NCI-H2029 treated with DMSO at 0.1 percent for 48 hours (cell line): ENCODE results near the gene ACSM2B.
"Not testable (repeated sequence)": the region's sequence is repeated elsewhere in the genome, so short reads cannot be mapped to it uniquely, and the experiment has no call there.

Experiments
- DNase-seq: peaks from one replicate; lab custom pipeline; 2025; lab: John Stamatoyannopoulos, UW

ACSM2B gene, protein sequence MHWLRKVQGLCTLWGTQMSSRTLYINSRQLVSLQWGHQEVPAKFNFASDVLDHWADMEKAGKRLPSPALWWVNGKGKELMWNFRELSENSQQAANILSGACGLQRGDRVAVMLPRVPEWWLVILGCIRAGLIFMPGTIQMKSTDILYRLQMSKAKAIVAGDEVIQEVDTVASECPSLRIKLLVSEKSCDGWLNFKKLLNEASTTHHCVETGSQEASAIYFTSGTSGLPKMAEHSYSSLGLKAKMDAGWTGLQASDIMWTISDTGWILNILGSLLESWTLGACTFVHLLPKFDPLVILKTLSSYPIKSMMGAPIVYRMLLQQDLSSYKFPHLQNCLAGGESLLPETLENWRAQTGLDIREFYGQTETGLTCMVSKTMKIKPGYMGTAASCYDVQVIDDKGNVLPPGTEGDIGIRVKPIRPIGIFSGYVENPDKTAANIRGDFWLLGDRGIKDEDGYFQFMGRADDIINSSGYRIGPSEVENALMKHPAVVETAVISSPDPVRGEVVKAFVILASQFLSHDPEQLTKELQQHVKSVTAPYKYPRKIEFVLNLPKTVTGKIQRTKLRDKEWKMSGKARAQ

DNA sequence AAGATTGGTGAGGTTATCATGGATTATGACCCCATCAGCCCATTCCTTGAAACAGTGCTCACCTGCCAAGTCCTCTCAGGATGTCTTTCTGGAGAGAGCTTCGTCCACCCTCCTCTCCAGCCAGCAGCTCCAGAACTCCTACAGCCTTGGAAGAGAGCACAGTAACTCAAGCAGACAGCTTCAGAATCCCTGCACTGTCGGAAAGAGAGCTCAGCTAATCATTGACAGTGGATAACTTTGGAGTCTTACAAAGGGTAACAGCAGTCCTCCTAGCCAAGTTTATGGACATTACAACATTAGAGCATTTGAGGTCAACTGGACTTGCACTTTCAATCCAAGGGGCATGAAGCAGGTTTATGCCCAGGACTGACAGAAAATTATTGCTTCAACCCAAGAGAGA, at the start of gene ACSM2B:
Gene ACSM2B, minus strand, starts transcription at position 223 of the 400 bp plus-strand sequence. CDS start 11,522 bp downstream, outside the sequence.
- DNase-seq: not testable (repeated sequence)

DNA sequence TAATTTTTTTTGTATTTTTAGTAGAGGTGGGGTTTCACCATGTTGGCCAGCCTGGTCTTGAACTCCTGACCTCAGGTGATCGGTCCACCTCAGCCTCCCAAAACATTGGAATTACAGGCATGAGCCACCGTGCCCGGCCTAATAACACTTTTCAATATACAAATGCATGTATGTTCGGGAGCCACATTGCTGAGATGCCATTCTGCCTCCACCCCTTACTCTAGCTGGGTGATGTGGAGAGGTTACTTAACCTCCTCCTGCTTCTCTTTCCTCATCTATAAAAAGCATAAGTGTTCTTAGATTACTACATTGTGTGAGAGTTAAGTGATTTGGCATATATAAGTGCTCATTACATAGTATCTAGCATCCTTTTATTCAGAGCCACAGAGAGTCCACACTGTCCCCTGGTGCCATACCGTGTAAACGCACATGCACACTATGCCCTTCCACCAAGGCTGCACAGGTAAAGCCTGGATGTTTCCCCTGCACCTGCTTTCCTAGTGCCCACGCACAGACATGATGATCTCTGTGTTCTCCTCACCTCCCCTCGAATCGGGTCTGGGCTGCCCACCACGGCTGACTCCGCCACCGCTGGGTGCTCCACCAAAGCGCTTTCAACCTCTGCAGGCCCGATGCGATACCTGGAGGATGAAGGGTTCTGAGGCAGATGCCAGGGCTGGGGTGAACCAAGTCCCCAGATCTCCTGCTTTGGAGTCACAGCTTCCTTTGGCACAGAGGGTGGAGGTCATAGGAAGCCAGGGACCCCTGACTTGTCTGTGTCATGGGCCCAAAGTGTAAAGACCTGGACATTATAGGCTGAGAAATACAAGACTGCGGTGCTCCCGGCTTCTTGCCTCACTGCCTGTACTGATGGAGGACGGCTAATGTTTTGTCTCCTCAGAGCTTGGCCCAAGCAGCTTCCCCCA, 49.0 kb upstream of the ACSM2B start:
- peak; percentile 45 for DNase-seq

DNA sequence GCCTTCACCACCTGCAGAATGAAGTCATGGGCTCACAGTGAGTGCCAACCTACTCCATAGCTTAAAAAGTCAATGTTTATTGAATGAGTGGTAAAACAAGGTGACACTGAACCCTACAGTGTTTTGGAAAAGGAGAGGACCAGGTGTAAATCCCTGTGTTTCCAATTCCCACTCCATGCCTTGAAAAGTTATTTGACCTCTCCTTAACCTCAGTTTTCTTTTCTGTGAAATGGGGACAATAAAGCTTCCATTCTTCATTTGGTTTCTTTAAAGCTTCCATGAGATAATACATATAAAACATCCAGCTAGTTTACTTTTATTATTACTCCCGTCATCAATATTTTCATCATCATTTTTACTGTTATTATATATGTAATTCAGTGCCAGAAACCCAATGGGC, 48.0 kb upstream of the ACSM2B start:
- no peak for DNase-seq

DNA sequence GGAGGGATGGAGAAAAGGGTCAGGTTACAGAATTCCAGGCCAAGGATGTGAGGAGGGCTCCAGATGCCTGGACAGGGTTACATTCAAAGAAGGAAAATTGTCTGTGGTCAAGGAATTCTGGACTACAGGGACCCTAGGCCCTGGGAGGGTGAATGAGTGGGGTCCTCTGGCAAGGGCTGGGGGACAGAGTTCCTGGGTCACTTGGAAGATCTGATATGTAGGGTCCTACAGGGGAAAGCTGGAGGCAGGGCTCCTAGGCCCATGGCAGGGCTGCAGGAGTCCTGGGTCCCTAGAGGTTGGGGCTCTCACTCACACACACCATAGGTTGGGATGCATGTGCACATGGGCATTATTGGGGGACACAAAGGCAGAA, 46.3 kb upstream of the ACSM2B start:
- no peak for DNase-seq

DNA sequence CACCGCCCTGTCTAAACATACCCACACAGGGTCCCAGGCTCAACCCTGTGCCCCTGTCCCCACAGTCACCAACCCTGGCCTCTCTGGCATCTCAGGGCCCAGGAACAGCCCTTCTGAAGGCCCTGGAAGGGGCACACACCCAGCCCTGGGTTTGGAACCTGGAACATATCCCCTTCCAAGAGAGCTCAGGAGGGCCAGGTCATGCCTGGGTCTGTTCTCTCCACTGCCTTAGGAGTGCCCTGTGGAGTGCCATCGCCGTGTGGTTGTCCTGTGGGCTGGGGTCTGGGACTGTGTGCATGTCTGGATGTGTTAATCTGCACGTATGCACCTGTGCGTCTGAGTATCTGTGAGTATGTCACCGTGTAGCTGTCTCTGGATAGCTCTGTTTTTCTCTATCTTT, 45.2 kb upstream of the ACSM2B start:
- no peak for DNase-seq

DNA sequence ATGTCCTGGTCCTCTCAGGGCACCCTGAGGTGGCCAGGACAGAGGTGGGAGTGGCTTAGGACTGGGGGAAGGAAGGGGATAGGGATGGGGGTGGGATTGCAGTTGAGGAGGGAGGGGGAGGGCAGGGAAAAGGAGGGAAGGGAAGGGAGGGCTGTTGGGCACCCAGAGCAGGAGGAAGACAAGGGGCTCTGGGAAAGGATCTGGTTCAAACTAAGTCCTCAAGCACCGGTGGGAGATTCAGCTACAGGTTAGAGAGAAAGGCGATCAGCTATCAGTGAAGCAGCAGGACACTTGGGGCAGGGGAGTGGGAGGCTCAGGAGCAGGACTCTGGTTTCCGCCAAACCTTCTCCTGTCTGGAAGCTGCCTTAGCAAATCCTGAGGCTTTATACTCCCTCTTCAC, 44.6 kb upstream of the ACSM2B start:
- DNase-seq: no peak

DNA sequence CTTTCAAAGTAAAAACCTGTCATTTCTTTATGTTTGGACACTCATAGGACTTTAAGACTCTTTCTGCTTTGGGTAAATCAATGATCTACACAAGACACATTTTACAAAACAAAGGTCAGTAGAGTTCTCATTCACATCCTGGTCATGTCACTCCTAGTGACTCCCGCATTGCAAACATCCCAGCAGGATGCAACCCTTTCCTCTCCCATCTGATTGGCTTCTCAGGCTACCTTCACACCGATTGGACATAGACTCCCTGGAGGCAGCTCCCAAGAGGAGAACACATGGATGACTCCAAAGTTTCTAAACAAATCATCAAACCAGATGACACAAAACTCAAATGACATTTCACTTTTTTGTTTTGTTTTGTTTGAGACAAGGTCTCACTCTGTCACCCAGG, 43.8 kb upstream of the ACSM2B start:
- no peak for DNase-seq

DNA sequence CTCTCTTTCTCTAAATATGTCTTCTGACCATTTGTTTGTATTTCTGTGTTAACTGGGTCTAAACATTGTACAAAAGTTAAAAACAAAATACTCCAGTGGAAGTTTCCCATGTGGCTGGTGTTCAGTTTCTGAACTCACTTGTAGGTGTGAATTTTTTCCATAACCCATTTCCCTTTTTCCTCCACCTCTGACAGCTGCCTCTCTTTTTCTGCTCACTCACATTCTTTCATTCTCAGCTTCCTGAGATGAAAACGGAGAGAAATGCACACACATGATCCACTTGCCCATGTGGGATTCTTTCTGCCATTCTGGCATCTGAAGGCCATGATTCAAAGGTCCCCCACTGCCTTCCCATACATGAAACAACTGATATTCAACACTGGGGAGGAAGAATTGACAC, 41.1 kb upstream of the ACSM2B start:
- DNase-seq: no peak

DNA sequence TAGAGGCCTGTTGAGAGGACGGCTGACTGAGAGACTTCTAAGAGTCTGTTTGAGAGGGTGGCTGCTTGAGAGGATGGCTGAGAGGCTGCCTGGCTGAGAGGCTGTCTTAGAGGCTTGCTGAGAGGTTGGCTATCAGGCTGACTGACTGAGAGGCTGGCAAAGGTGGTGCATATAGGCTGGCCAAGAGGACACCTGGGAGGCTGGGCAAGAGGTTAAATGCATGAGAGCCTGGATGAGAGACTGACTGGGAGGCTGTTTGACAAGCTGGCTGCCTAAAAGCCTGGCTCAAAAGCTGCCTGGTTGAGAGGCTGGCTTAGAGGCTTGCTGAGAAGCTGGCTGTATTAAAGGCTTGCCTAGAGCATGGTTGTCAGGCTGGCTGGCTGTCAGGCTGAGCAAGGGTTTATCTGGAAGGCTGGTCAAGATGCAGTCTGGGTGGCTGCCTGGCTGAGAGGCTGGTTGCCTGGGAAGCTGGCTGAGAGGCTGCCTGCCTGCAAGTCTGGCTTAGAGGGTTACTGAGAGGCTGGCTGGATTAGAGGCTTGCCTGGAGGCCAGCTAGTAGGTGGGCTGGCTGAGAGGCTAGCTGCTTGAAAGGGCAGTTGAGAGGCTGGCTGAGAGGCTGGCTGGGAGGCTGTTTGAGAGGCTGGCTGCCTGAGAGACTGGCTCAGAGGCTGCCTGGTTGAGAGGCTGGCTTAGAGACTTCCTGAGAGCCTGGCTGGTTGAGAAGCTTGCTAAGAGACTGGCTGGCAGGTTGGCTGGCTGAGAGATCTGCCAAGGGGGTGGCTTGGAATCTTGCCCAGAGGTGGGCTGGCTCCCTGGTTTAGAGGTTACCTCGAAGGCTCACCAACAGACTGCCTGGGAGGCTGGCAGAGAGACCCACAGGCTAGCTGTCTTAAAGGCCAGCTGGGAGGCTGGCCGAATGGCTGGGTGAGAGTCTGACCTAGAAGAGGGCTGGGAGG, 38.3 kb upstream of the ACSM2B start:
- peak; percentile 68 for DNase-seq

DNA sequence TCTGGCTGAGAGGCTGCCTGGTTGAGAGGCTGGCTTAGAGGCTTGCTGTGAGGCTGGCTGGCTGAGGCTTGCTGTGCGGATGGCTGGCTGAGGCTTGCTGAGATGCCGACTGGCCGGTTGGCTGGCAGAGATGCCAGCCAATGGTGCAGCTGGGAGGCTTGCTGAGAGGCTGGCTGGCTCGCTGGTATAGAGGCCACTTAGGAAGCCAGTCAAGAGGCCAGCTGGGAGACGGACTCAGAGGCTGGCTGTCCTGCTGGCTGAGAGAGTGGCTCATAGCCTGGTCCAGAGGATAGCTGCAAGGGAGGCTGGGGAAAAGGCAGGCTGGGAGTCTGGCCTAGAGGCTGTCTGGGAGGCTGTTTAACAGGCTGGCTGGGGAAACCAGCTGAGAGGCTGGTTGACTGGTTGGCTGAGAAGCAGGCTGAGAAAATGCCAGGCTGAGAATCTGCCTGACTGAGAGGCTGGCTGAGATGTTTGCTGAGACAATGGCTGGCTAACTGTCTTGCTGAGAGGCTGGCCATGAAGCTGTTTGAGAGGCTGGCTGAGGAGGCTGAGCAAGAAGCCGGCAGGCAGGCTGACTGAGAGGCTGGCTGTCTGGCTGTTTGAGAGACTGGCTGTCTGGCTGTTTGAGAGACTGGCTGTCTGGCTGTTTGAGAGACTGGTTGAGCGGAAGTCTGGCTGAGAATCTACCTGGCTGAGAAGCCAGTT, 37.5 kb upstream of the ACSM2B start:
- DNase-seq: no peak

DNA sequence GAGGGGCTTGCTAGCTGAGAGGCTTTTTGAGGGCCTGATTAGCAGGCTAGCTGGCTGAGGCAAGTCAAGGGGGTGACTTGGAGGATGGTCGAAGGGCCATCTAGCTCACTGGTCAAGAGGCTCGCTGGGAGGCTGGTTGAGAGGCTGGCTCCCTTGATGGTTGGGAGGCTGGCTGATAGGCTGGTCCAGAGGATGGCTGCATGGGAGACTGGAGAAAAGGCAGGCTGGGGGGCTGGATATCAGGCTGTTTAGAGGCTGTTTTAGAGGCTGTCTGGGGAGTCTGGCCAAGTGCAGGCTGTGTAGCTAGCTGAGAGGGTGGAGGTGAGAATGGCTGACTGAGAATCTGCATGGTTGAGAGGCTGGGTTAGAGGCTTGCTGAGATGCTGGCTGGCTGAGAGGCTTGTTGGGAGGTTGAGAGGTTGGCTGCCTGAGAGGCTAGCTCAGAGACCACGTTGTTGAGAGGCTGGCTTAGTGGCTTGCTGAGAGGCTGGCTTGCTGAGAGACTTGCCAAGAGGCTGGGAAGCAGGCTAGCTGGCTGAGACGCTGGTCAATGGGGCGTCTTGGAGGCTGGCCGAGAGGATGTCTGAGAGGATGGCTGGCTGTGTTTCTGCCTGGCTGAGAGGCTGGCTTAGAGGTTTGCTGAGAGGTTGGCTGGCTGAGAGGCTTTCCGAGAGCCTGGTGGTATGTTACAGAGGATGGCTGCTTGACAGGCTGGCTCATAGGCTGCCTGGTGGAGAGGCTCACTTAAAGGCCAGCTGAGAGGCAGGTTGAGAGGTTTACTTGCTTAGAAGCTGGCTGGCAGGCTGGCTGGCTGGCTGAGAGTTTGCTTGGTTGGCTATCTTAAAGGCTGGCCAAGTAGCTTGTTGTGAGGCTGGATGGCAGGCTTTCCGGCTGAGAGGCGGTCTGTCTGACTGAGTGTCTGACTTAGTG, 36.6 kb upstream of the ACSM2B start:
- DNase-seq: peak; percentile 99

DNA sequence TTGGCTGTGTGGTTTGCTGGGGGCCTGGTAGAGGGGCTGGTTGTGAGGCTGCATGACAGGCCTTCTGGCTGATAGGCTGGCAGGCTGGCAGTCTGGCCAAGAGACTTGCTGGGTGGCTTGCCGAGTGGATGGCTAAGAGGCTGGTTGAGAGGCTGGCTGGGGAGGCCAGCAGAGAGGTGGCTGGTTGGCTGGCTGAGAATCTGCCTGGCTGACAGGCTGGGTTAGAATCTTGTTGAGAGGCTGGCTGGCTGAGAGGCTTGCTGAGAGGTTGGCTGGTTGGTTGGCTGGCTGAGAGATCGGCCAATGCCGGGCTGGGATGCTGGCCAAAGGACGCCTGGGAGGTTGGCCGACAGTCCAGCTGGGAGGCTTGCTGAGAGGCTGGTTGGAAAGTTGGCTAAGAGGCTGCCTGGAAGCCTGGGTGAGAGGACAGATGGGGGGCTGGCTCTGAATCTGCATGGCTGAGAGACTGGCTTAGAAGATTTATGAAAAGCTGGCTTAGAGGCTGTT, 35.9 kb upstream of the ACSM2B start:
- peak; percentile 96 for DNase-seq

DNA sequence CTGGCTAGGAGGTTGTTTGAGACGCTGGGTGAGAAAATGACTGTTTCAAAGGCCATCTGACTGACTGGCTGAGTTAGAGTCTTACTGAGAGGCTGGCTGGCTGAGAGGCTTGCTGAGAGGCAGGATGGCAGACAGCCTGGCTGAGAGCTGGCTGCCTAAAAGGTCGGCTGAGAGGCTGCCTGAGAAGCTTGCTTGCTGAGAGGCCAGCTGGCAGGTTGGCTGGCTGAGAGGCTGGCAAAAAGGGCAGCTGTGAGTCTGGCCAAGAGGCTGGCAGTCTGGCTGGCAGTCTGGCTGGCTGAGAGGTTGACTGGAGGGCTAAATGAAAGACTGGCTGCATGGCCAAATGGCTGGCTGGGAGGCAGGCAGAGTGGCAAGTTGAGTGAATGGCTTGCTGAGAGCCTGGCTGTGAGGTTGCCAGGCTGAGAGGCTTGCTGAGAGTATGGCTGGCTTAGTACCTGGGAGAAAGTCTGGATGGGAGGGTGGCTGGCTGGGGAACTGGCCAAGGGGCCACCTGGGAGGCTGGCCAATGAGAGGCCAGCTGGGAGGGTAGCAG, 35.3 kb upstream of the ACSM2B start:
- DNase-seq: peak; percentile 94

DNA sequence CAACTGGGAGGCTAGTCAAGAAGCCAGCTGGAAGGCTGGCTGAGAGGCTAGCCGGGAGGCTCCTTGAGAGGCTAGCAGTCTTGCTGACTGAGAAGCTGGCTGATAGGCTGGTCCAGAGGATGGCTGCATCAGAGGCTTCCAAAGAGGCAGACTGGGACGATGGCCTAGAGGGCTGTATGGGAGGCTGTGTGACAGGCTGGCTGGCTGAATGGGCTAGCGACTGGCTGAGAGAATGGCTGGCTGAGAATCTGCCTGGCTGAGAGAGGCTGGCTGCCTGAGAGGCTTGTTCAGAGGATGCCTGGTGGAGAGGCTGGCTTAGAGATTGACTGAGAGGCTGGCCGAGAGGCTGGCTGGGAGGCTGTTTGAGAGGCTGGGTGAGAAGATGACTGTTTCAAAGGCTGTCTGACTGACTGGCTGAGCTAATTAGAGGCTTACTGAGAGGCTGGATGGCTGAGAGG, 34.8 kb upstream of the ACSM2B start:
- DNase-seq: no peak

DNA sequence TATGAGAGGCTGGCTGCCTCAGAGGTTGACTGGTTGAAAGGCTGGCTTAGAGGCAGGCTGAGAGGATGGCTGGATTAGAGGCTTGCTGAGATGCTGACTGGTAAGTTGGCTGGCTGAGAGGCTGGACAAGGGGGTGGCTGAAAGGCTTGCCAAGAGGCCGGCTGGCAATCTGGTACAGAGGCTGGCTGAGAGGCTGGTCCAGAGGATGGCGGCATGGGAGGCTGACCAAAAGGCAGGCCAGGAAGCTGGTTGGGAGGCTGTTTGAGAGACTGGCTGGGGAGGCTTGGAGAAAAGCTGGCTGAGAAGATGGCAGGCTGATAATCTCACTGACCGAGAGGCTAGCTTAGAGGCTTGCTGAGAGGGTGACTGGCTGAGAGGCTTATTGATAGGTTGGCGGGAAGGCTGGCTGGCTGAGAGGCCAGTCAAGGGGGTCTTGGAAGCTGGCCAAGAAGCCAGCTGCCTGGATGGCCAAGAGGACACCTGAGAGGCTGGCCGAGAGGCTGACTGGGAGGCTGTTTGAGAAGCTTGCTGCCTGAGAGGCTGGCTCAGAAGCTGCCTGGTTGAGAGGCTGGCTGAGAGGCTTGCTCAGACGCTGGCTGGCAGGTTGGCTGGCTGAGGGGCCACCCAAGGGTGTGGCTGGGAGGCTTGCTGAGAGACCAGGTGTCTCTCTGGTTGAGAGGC, 34.2 kb upstream of the ACSM2B start:
- DNase-seq: peak; percentile 92

DNA sequence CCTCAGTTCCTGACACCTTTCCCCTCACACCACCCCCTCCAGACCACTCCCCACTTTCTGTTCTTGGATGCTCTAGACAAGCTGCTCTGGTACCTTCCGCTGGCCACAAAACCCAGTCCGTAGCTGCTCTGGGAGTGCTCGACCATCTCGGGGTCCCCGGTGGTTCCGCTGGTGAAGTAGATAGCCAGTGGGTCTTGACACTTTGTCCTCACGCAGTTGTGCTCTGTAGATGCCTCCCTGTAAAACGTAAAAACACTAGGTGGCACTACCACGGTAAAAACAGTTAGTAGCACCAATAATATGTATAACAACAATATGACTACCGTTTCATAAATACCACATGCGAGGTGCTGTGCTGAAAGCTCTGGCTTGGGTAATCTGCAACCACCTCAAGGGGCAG, 26.0 kb upstream of the ACSM2B start:
- DNase-seq: not testable (repeated sequence)

DNA sequence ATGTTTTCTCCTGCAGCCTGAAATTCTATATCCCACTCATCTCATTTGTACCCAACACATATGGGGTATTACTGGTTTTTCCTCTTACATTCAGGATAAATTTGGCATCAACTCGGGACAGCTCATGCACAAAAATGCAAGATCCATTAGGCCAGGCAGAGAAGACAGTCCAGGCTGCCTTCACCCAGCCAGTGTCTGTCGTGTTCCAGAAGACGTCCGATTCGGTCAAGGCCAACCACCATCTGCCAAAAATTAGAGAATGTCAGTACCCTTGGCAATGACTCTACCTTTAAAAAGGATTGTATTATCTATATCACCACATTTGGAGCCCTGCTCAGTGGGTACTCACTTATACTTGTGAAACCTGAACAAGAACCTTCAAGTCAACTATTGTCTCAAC, 23.3 kb upstream of the ACSM2B start:
- not testable (repeated sequence) for DNase-seq

DNA sequence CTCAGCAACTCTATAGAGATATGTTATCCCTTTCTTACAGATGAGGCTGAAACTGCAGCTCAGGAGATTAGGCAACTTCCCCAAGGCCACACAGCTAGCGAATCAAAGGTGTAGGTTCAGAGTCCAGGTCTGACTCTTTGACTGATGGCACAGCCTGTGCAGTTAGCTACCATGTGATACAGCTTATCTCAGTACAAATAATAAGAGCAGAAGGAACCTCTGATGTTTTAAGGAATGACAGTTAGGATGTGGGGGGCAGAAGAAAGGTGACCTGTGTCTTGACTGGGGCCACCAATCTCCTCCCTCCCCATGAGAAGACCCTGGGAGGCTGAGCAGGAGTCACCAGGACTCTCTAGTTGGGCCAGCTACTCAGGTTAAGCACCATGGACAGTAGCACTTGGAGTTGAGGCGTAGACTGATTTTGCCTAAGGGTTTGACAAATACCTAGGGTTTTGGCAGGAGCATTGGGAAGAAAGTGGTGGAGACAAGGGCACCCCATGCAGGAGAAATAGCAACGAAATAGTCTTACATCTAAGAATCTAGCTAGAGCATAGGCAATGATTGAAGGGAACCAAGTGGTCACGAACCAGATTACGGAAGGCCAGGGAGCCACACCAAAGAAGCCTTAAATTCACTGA, 22.8 kb upstream of the ACSM2B start:
- DNase-seq: no peak
